ACC112 (cell line): ENCODE data around the gene ADAMTS15.
A peak's percentile ranks its signal among the peaks of the same experiment; 100 is the strongest.

Source experiments
- H2AFZ ChIP-seq: fragments of 200-600 bp; sonication (generic); one replicate; pipeline ENCODE4 v1.6.0; 2017; ENCODE audit warnings: antibody characterized with exemption, low read length; ENCODE audit not compliant: unreplicated experiment
- H3K27ac ChIP-seq: fragments of 200-600 bp; sonication (generic); 2 replicates; pipeline ENCODE4 v1.5.1; 2014; ENCODE audit warnings: low read depth, mild to moderate bottlenecking, antibody characterized with exemption, low read length, moderate library complexity
- H3K27me3 ChIP-seq: fragments of 200-600 bp; sonication (generic); 2 replicates; pipeline ENCODE4 v1.6.1; 2014; ENCODE audit warnings: mild to moderate bottlenecking, antibody characterized with exemption, low read length, moderate library complexity, mixed read lengths; ENCODE audit not compliant: insufficient read depth
- H3K36me3 ChIP-seq: fragments of 200-600 bp; sonication (generic); 2 replicates; pipeline ENCODE4 v1.6.1; 2016; ENCODE audit warnings: mild to moderate bottlenecking, antibody characterized with exemption, low read length, moderate library complexity, mixed read lengths; ENCODE audit not compliant: insufficient read depth
- H3K4me1 ChIP-seq: fragments of 200-600 bp; sonication (generic); one replicate; pipeline ENCODE4 v1.6.1; 2016; ENCODE audit warnings: low read length, mixed read lengths; ENCODE audit not compliant: insufficient read depth, unreplicated experiment, control insufficient read depth
- H3K4me3 ChIP-seq: fragments of 200-600 bp; sonication (generic); 2 replicates; pipeline ENCODE4 v1.5.1; 2014; ENCODE audit warnings: mild to moderate bottlenecking, low read depth, low read length
- H3K79me2 ChIP-seq: fragments of 200-600 bp; sonication (generic); one replicate; pipeline ENCODE4 v1.6.0; 2016; ENCODE audit warnings: low read length; ENCODE audit not compliant: control insufficient read depth, unreplicated experiment, insufficient read depth

ADAMTS15 gene

DNA sequence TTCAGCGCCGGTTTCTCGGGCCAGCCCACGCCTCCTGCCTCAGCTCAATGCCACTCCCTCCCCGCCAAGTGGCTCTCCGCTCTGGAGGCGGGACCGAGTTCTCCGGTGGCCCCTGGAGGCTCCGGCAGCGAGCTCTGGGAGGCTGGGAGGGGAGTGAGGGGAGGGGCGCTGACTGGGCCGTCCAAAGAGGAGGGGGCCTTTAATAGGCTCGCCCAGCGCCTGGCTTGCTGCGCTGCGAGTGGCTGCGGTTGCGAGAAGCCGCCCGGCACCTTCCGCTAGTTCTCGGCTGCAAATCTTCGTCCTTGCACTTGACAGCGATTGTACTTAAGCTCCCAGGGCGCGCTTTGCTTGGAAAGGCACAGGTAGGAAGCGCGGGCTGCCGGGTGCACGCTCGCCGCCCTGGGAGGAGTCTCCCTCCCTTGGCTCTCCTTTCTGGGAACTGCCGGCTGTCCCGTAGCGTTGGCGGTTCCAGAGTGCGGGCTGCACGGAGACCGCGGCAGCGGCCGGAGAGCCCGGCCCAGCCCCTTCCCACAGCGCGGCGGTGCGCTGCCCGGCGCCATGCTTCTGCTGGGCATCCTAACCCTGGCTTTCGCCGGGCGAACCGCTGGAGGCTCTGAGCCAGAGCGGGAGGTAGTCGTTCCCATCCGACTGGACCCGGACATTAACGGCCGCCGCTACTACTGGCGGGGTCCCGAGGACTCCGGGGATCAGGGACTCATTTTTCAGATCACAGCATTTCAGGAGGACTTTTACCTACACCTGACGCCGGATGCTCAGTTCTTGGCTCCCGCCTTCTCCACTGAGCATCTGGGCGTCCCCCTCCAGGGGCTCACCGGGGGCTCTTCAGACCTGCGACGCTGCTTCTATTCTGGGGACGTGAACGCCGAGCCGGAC lies at the start of gene ADAMTS15:
ADAMTS15 (plus strand) TSS at position 230 of the 894 bp plus-strand sequence; CDS start at position 559, 329 bp downstream.
- peak within 1 kb of the TSS; percentile 69 for H2AFZ ChIP-seq
- peaks cover 5% of the 10 kb centered on the region for H3K79me2 ChIP-seq
- peaks cover 27% of the 10 kb centered on the region for H3K4me1 ChIP-seq
- H3K4me3 ChIP-seq, result peak within 1 kb of the TSS; percentile 85
- peak within 1 kb of the TSS; percentile 8; the same call in 1 of the 2 replicates for H3K27ac ChIP-seq
- H3K27me3 ChIP-seq, result no peaks in the 10 kb centered on the region
- no peaks in the 10 kb centered on the region for H3K36me3 ChIP-seq

GRCh38 chr11:130399196-130399595 lies 49.2 kb upstream of the ADAMTS15 start:
- Histone ChIP-seq H3K27ac (no peak overlapping the region), H3K79me2 (no peaks in the 10 kb centered on the region), H3K36me3 (no peaks in the 10 kb centered on the region), H3K27me3 (peaks cover 12% of the 10 kb centered on the region; the same call in 1 of the 2 replicates), H2AFZ (no peak overlapping the region), H3K4me1 (peaks cover 33% of the 10 kb centered on the region), H3K4me3 (no peak overlapping the region)

GRCh38 chr11:130400781-130401483 lies 47.5 kb upstream of the ADAMTS15 start:
- H3K27ac ChIP-seq, result no peak overlapping the region
- no peaks in the 10 kb centered on the region for H3K36me3 ChIP-seq
- H3K4me3 ChIP-seq, result peak overlapping the region; percentile 13
- no peaks in the 10 kb centered on the region for H3K79me2 ChIP-seq
- peaks cover 33% of the 10 kb centered on the region for H3K4me1 ChIP-seq
- H3K27me3 ChIP-seq, result no peaks in the 10 kb centered on the region
- H2AFZ ChIP-seq, result peak overlapping the region; percentile 5

- Histone ChIP-seq H3K36me3 (no peaks in the 10 kb centered on the region), H3K4me1 (peaks cover 36% of the 10 kb centered on the region), H3K79me2 (no peaks in the 10 kb centered on the region), H3K27ac (no peak overlapping the region), H2AFZ (no peak overlapping the region), H3K4me3 (peak overlapping the region; percentile 70), H3K27me3 (no peaks in the 10 kb centered on the region)
These were observed 45.9 kb upstream of the ADAMTS15 start for GRCh38 chr11:130402570-130402969.

DNA sequence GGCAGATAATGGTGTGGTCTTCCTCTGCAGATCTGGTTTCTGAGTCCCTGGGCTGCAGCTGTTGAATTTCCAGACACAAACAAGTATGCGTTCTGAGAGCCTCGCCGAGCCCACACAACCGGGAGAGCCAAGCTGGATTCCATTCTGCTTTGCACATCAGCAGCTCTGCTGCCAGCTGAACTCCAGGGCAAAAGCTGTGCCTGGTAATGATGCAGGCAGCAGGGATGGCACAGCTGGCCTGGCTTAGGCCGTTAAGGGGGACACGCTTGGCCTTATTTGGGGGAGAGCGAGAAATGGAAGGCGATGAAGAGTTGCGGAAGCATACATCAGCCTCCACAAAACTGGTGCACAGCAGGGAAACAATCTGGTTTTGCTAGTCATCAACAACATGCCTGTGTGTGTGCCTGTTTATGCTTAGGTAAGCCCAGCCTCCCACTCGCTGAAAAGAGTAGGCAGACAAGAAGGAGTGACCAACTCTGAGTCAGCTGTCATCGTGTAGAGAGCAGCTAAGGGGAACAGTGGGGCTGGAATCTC lies 45.1 kb upstream of the ADAMTS15 start:
- Histone ChIP-seq H3K27ac (peak overlapping the region; percentile 52; the same call in 1 of the 2 replicates), H3K36me3 (no peaks in the 10 kb centered on the region), H3K4me1 (peaks cover 43% of the 10 kb centered on the region), H3K4me3 (peak overlapping the region; percentile 70), H3K79me2 (no peaks in the 10 kb centered on the region), H3K27me3 (no peaks in the 10 kb centered on the region), H2AFZ (no peak overlapping the region)

DNA sequence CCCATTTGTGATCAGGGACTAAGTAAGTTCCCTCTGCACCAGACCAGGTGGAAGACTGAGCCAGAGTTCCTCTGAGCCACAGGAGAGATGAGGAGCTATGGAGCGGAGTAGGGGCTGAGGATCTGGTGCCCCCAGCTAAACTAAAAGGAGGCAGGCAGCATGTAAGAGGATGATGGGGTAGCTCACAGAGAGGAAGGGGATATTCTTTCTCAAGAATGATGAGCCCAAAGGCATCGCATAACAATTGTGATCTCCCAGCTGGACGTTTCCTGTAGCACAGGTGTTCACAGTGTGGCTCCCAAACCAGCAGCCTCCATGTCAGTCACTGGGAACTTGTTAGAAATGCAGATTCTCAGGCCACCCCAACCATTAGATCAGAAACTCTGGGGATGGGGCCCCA lies 44.5 kb upstream of the ADAMTS15 start:
- no peaks in the 10 kb centered on the region for H3K27me3 ChIP-seq
- H3K4me3 ChIP-seq, result no peak overlapping the region
- H2AFZ ChIP-seq, result no peak overlapping the region
- peaks cover 44% of the 10 kb centered on the region for H3K4me1 ChIP-seq
- no peaks in the 10 kb centered on the region for H3K79me2 ChIP-seq
- no peak overlapping the region for H3K27ac ChIP-seq
- H3K36me3 ChIP-seq, result no peaks in the 10 kb centered on the region

DNA sequence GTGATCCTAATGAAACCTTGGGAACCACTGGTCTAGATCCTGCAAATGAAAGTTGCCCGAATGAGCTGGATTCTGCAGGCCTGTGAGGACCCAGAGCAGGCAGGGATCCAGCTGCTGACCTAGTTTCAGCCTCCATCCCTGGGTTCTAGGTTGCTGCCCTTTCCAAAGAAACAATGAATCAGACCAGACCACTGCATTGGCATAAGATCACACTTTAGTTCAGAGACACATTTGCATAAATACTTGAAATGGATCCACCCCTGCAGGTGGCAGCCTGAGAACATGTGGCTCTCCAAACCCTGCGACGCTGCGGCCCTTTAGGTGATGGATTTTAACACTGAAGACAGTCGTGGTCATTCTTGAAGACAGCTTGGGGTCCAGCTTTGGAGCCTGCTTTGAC lies 43.7 kb upstream of the ADAMTS15 start:
- no peaks in the 10 kb centered on the region for H3K79me2 ChIP-seq
- no peak overlapping the region for H3K4me3 ChIP-seq
- H3K27ac ChIP-seq, result no peak overlapping the region
- no peaks in the 10 kb centered on the region for H3K27me3 ChIP-seq
- H3K4me1 ChIP-seq, result peaks cover 44% of the 10 kb centered on the region
- H3K36me3 ChIP-seq, result no peaks in the 10 kb centered on the region
- H2AFZ ChIP-seq, result no peak overlapping the region

DNA sequence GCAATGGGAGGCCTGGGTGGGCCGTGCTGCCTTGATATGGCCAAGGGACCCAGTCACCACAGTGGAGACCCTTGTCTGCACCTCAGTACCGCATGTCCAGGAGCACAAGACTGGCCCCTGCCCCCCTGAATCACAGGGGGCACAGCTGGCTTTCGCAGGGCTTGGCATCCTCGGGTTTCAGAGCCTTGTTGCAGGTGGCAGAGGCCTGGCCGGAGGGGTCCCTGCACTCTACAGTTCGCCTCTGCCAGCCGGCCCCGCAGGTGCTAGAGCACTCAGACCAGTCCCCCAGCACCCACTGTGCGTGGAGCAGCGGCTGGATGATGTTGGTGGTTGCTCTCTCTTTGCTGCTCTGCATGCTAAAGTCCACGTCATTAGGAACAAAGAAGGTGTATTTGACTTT lies 43.0 kb upstream of the ADAMTS15 start:
- H3K4me3 ChIP-seq, result no peak overlapping the region
- H3K79me2 ChIP-seq, result no peaks in the 10 kb centered on the region
- H3K36me3 ChIP-seq, result no peaks in the 10 kb centered on the region
- peaks cover 39% of the 10 kb centered on the region for H3K4me1 ChIP-seq
- H3K27ac ChIP-seq, result no peak overlapping the region
- no peak overlapping the region for H2AFZ ChIP-seq
- no peaks in the 10 kb centered on the region for H3K27me3 ChIP-seq

GRCh38 chr11:130407978-130408377 lies 40.5 kb upstream of the ADAMTS15 start:
- no peak overlapping the region for H3K27ac ChIP-seq
- no peak overlapping the region for H3K4me3 ChIP-seq
- H3K36me3 ChIP-seq, result no peaks in the 10 kb centered on the region
- H3K4me1 ChIP-seq, result peaks cover 22% of the 10 kb centered on the region
- H3K27me3 ChIP-seq, result peaks cover 3% of the 10 kb centered on the region; the same call in 1 of the 2 replicates
- peak overlapping the region; percentile 13 for H2AFZ ChIP-seq
- no peaks in the 10 kb centered on the region for H3K79me2 ChIP-seq

DNA sequence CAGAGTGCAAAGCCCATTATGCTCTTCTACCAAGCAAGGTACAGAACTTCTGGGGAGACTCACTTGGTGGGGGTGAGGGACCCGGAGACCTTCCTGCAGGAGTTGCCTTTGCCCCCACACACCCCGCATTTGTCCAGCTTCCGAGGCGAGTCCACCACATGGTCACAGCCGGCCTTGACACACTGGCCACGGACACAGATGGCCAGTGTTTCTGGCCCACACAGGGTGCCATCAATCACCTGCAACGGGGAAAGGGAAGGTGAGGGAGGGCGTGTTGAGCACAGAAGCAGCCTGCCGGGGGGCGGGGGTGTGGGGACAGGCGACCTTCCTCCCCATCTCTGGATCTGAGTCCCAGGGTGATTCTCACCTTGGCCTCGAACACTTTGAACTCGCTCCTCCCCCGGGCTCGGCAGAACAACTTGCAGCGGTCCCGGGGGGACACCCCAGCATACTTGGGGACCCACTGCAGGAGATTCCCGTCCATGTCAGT lies 40.0 kb upstream of the ADAMTS15 start:
- Histone ChIP-seq H3K79me2 (no peaks in the 10 kb centered on the region), H3K36me3 (no peaks in the 10 kb centered on the region), H3K27ac (no peak overlapping the region), H3K4me1 (peaks cover 21% of the 10 kb centered on the region), H3K4me3 (no peak overlapping the region), H2AFZ (peak overlapping the region; percentile 13), H3K27me3 (peaks cover 3% of the 10 kb centered on the region; the same call in 1 of the 2 replicates)
